Measurements from ENCODE around the gene KDM2B.

Gene KDM2B

DNA sequence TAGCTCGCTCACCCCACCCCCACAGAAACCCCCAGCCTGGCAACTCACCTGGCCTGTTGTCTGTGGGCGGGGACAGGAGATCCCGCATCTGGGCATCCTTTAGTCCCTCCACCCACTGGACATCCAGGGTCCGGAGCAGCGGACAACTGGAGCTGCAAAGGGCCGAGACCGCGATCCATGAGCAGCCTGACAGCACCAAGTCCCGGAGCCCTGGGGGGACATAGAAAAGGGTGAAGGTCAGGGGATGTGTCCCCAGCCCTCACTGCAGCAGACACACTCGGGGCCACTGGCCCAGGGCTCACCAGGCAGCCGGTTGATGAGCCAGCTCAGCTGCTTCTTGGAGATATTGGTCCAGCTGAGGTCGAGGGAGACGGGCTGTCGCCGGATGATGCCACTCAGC is 140.1 kb downstream of the KDM2B start:
- in situ Hi-C loops (cut with MboI; ENCODE audit: low sequenced_read_pairs) = no loop called here

DNA sequence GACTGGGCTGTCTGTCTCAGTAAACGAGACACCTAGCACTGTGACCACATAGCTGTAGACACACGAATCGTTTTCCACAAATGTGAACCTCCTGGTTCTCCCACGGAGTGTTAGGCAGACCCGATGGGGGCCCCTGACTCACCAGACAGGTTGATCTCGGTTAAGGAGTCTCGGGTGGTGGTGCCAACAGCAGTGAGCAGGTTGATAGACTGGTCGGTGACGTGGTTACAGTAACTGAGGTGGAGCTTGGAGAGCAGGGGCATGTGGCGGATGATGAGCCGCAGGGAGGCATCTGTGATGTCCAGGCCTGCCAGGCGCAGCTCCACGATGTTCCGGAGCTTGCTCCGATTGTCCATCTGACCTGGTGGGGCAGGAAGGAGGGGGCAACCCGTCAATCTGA is 141.1 kb downstream of the KDM2B start:
- in situ Hi-C loops (cut with MboI; ENCODE audit: low sequenced_read_pairs) = no loop called here

DNA sequence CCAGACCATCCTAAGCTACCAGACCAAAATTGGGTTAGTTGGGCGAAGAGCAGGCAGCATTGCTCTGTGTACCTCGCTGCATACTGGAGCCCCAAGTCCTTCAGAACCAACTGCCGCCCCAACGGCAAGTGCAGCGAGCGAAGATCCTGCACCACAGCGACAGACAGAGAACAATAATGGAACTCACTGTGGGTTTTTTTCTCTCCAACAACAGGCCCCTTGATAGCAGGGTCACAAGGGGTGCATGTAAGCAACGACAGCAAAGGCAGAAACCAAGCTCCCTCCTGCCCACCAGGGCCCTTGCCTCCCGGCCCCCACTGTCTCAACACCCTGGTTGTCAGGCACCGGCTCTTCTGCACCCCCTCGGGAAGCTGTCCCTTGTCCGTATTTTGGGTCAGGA is 141.9 kb downstream of the KDM2B start:
- in situ Hi-C loops (cut with MboI; ENCODE audit: low sequenced_read_pairs) = no loop called here

DNA sequence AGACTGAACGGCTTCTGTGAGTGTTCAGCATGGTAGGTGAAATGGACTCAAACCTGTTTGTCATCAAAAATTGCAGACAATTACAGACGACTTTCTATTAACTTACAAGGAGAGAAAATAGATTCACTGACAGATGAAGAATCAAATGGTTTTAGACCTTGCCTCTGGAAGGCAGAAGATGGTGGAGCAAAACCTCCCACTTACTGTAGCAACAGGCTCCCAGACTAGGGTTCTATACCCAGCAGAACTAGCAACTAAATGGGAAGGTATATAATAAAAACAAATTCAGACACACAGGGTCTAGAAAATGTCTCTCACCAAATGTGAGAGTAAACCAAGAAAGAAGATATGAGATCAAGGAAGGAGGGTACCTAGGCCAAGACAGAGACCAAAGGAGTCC is 144.1 kb downstream of the KDM2B start:
- in situ Hi-C loops (cut with MboI; ENCODE audit: low sequenced_read_pairs) = no loop called here

DNA sequence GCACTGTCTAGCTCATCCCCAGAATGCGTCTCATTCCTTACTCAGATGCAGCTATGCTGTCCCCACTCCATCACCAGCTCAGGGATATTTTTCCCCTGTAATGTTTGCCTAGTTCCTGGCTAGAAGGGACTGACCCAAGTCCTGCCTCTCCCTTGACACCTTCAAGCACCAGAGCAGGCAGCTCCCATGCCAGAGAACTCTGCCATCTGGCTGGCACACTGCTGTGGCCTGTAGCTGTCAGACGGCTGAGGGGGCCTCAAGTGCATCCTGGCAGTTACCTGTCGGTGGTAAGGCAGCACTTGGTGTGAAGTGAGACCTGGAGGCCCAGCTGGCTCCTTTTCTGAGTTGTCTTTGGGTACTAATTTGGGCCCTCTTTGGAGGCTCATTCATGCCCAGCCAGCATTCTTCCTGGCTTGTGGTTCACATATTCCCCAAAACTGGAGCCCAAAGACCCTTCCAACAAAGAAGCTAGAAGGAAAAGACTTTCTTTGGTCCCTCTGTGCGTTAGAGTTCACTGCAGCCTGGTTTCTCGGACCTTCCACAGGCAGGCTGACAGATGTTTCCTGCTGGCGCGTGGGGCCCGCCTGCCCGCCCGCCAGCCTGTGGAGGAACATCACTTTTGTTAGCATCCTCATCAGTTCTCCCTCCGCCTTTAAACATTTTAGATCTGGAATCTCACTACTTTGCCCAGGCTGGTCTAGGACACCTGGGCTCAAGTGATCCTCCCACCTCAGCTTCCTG is 147.9 kb downstream of the KDM2B start:
- in situ Hi-C loops (cut with MboI; ENCODE audit: low sequenced_read_pairs) = no loop called here

GRCh38 chr12:121430833-121431415 is 149.9 kb downstream of the KDM2B start:
- in situ Hi-C loops (cut with MboI; ENCODE audit: low sequenced_read_pairs) = no loop called here

DNA sequence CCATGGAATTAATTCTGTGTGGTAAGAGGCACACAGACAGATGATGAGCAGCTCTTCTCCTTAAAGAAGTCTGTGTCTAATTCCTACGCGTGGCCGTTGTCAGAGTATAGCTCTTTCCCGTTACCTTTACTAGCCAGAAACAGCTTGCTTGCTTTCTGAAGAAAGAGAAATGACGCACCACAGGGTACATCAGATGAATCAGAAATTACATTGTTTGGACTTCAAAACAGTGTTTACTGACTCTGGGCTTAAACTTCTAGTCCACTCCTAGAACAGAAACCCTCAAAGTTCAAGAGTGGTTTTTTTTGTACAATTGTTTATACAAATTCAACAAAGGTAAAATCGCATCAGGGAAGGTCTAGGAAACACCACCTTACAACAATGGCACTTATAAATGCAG is 151.9 kb downstream of the KDM2B start:
- in situ Hi-C loops (cut with MboI; ENCODE audit: low sequenced_read_pairs) = no loop called here

GRCh38 chr12:121427556-121428050 is 153.2 kb downstream of the KDM2B start:
- in situ Hi-C loops (cut with MboI; ENCODE audit: low sequenced_read_pairs) = no loop called here

DNA sequence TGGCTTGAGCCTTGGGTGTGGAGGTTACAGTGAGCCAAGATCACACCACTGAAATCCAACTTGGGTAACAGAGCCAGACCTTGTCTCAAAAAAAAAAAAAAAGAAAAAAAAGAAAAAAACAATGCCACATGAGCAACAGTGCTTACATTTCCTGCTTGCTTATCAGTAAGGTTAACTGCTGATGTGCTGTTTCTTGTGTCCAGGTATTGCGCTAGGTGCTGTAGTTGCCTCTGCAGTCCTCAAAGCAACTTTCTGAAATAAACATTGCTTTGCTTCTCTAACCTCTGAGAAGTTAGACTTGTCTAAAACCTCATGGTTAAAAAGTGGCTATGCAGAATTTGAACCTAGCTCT is 156.2 kb downstream of the KDM2B start:
- in situ Hi-C loops (cut with MboI; ENCODE audit: low sequenced_read_pairs) = no loop called here

GRCh38 chr12:121423682-121424623 is 156.9 kb downstream of the KDM2B start:
- in situ Hi-C loops (cut with MboI; ENCODE audit: low sequenced_read_pairs) = no loop called here

- in situ Hi-C loops (cut with MboI; ENCODE audit: low sequenced_read_pairs) = no loop called here
Measured at GRCh38 chr12:121423253-121423652, 157.6 kb downstream of the KDM2B start.

DNA sequence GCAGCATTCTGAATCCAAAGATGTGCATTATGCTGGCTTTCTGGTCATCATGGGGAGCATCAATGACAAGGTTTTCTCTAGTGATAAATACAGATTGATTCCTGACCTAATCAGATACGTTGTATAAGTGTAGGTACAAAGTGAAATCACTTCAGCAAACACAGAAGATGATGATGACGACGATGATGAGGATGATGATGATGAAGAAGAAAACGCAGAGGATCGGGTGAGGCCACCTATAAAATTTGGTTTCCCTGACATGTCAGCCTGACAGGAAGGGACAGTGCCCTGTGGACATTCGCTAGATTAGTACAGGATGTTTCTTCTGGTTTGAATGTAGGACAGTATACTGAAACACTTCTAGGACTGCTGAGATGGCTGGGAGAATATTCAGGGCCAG is 160.7 kb downstream of the KDM2B start:
- in situ Hi-C loops (cut with MboI; ENCODE audit: low sequenced_read_pairs) = no loop called here

DNA sequence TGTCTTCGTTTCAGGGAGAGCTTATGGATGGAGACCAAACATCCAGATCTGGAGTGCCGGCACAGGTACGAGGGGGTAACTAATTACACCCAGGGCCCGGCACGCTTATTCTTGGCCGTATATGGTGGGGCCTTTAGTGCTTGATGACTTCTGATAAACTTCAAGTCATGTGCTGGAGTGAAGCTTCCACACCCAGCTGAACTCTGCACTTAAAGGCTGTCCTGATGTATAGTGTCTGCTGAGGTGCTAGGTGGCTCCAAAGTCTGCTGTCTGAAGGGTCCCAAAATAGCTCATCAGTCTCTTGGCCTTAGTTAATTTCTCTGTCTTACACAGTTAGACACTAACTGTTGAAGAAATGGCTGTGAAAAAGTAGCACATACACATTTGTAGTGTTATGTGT is 163.0 kb downstream of the KDM2B start:
- in situ Hi-C loops (cut with MboI; ENCODE audit: low sequenced_read_pairs) = no loop called here

GRCh38 chr12:121413917-121414316 is 166.9 kb downstream of the KDM2B start:
- in situ Hi-C loops (cut with MboI; ENCODE audit: low sequenced_read_pairs) = no loop called here

DNA sequence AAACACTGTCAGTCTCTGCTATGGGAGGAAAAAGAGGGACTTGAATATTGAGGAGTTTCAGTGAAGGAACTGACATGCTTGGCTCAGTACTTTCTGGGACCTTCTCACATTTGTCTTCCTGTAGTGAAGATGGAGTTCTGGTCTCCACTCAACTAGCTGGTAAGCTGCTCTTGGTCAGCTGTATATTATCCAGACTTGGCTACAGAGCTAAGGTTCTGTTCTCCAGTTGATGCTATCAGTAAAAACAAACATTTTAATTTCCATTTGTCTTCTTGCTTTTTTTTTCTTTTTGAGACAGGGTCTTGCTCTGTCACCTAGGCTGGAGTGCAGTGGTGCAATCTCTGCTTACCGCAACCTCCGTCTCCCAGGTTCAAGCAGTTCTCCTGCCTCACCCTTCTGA is 175.6 kb downstream of the KDM2B start:
- in situ Hi-C loops (cut with MboI; ENCODE audit: low sequenced_read_pairs) = no loop called here

GRCh38 chr12:121404734-121405133 is 176.1 kb downstream of the KDM2B start:
- in situ Hi-C loops (cut with MboI; ENCODE audit: low sequenced_read_pairs) = no loop called here

- in situ Hi-C loops (cut with MboI; ENCODE audit: low sequenced_read_pairs) = no loop called here
Measured at GRCh38 chr12:121403721-121404120, 177.1 kb downstream of the KDM2B start.

GRCh38 chr12:121400332-121401139 is 180.3 kb downstream of the KDM2B start:
- in situ Hi-C loops (cut with MboI; ENCODE audit: low sequenced_read_pairs) = no loop called here

- in situ Hi-C loops (cut with MboI; ENCODE audit: low sequenced_read_pairs) = no loop called here
Measured at GRCh38 chr12:121399391-121400331, 181.2 kb downstream of the KDM2B start, which contains the start of gene RNF34. TSS of gene RNF34 (plus strand) at chr12:121400118. CDS start at chr12:121400213, 95 bp downstream.

GRCh38 chr12:121398355-121398754 is 182.5 kb downstream of the KDM2B start:
- in situ Hi-C loops (cut with MboI; ENCODE audit: low sequenced_read_pairs) = no loop called here

Measured in HL-60/S4 treated with retinoic acid at 250 ng/mL for 4 days and 3 days (cell line).